ENCODE results near the gene RGS7. TPM values are rescaled to one million over a fixed set of nuclear protein-coding genes. Genes with fewer than 3 reads are reported as not detected.

Gene RGS7
- total and polyA plus RNA-seq, 7 donors, result 0.04 TPM; not detected in 6

- H3K36me3 ChIP-seq (ENCODE audit: insufficient read depth in 1 of 2, low read depth in 1 of 2), result no peaks in the 10 kb centered on the region
- no peak for TF ChIP-seq CTCF (IDR thresholded peaks at IDR 0.05)
- H3K4me1 ChIP-seq, result no peaks in the 10 kb centered on the region
- DNase-seq, result no peak
- intact Hi-C loops (cut with DNase I), result no loop called here
- H3K9me3 ChIP-seq, result no peaks in the 10 kb centered on the region
- H3K27me3 ChIP-seq (ENCODE audit: insufficient read depth in 3 of 3, low read length in 2 of 3), result no peaks in the 10 kb centered on the region
- H3K27ac ChIP-seq, result no peak overlapping the region
- 70 to 78% (median 73%) methylated on average over 5 of the region's 5 CpGs for WGBS, 3 donors
- H3K4me3 ChIP-seq, result no peak overlapping the region
- ATAC-seq, result no peak
These were observed 175.0 kb downstream of the RGS7 start for GRCh38 chr1:241181971-241182370.

GRCh38 chr1:241181471-241181870 lies 175.5 kb downstream of the RGS7 start:
- Histone ChIP-seq H3K4me3 (no peak overlapping the region), H3K27ac (no peak overlapping the region), H3K9me3 (no peaks in the 10 kb centered on the region), H3K27me3 (ENCODE audit: insufficient read depth in 3 of 3, low read length in 2 of 3) (no peaks in the 10 kb centered on the region), H3K36me3 (ENCODE audit: insufficient read depth in 1 of 2, low read depth in 1 of 2) (no peaks in the 10 kb centered on the region), H3K4me1 (no peaks in the 10 kb centered on the region)
- intact Hi-C loops (cut with DNase I), result no loop called here
- no peak for DNase-seq
- no peak for ATAC-seq
- no peak for TF ChIP-seq CTCF (IDR thresholded peaks at IDR 0.05)

GRCh38 chr1:241180569-241180968 lies 176.4 kb downstream of the RGS7 start:
- Histone ChIP-seq H3K4me1 (no peaks in the 10 kb centered on the region), H3K9me3 (no peaks in the 10 kb centered on the region), H3K36me3 (ENCODE audit: insufficient read depth in 1 of 2, low read depth in 1 of 2) (no peaks in the 10 kb centered on the region), H3K4me3 (no peak overlapping the region), H3K27me3 (ENCODE audit: insufficient read depth in 3 of 3, low read length in 2 of 3) (no peaks in the 10 kb centered on the region), H3K27ac (no peak overlapping the region)
- ATAC-seq (no peak), DNase-seq (no peak)
- no peak for TF ChIP-seq CTCF (IDR thresholded peaks at IDR 0.05)
- intact Hi-C loops (cut with DNase I), result no loop called here
- 71 to 78% (median 77%) methylated on average over 4 of the region's 4 CpGs for WGBS, 3 donors

GRCh38 chr1:241177660-241178059 lies 179.3 kb downstream of the RGS7 start:
- no peak for ATAC-seq
- WGBS, 3 donors, result 64 to 71% (median 67%) methylated on average over 1 of the region's 1 CpG

More at GRCh38 chr1:241177660-241178059, 179.3 kb downstream of the RGS7 start:
- intact Hi-C loops (cut with DNase I), result no loop called here
- Histone ChIP-seq H3K27ac (no peak overlapping the region), H3K27me3 (ENCODE audit: insufficient read depth in 3 of 3, low read length in 2 of 3) (no peaks in the 10 kb centered on the region), H3K9me3 (no peaks in the 10 kb centered on the region), H3K4me3 (no peak overlapping the region), H3K4me1 (no peaks in the 10 kb centered on the region), H3K36me3 (ENCODE audit: insufficient read depth in 1 of 2, low read depth in 1 of 2) (no peaks in the 10 kb centered on the region)
- DNase-seq, result no peak
- TF ChIP-seq CTCF (IDR thresholded peaks at IDR 0.05), result no peak

All from psoas muscle (tissue), 8 donors.